ENCODE measurements around the gene IQUB. TPM values are rescaled to one million over a fixed set of nuclear protein-coding genes. Genes with fewer than 3 reads are reported as not detected.

Gene IQUB
- total RNA-seq, 1 donor from 2014 or later = 2.0 TPM

- no peak overlapping the region for H3K27ac Mint-ChIP-seq
Measured at GRCh38 chr7:123573896-123574467, 39.6 kb upstream of the IQUB start.

DNA sequence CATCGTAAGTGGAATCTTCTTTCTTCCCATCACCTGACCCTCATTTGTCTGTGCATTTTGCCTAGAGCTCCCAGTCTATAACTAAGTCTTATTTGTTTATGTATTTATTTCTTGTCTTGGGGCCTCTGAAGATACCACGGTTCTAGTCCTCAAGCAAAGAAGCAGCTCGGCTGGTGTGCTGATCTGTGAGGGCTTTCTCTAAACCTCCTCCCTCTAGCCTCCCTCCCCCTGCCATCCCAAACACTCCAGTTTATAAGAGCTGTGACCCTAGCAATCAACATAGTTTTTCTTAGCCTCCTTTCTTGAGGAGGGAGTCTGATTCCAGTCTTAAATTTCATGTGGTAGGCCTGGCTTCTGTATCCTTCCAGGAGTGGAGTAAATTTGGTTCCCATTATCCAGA lies 38.9 kb upstream of the IQUB start:
- Mint-ChIP-seq H3K9me3 (ENCODE audit: low read depth) (no peaks in the 10 kb centered on the region), H3K27ac (no peak overlapping the region), H3K27me3 (no peaks in the 10 kb centered on the region), H3K4me3 (ENCODE audit: low read depth) (no peak overlapping the region), H3K4me1 (ENCODE audit: low read depth) (no peaks in the 10 kb centered on the region), H3K36me3 (ENCODE audit: insufficient read depth) (no peaks in the 10 kb centered on the region)
- TF ChIP-seq CTCF (IDR thresholded peaks at IDR 0.05; ENCODE audit: unreplicated experiment) = no peak
- DNase-seq (ENCODE audit: low spot score, unreplicated experiment) = no peak

More at GRCh38 chr7:123573896-123574467, 39.6 kb upstream of the IQUB start:
- no peaks in the 10 kb centered on the region for H3K9me3 Mint-ChIP-seq (ENCODE audit: low read depth)
- TF ChIP-seq CTCF (IDR thresholded peaks at IDR 0.05; ENCODE audit: unreplicated experiment) = no peak
- H3K4me3 Mint-ChIP-seq (ENCODE audit: low read depth) = no peak overlapping the region
- no peaks in the 10 kb centered on the region for H3K36me3 Mint-ChIP-seq (ENCODE audit: insufficient read depth)
- H3K27me3 Mint-ChIP-seq = no peaks in the 10 kb centered on the region
- H3K4me1 Mint-ChIP-seq (ENCODE audit: low read depth) = no peaks in the 10 kb centered on the region
- no peak for DNase-seq (ENCODE audit: low spot score, unreplicated experiment)

DNA sequence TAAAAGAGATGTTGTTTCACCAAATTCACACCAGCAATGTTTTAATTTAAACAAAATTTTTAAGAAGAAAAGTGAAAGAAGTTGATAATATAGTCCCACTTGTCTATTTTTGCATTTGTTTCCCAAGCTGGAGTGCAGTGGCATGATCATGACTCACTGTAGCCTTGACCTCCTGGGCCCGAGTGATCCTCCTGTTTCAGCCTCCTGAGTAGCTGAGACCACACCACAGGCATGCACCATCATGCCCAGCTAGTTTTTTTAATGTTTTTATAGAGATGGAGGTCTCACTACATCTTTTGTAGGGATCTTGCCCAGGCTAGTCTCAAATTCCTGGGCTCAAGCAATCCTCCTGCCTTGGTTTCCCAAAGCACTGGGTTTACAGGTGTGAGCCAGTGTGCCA lies 37.3 kb upstream of the IQUB start:
- TF ChIP-seq CTCF (IDR thresholded peaks at IDR 0.05; ENCODE audit: unreplicated experiment) = no peak
- Mint-ChIP-seq H3K27me3 (no peaks in the 10 kb centered on the region), H3K36me3 (ENCODE audit: insufficient read depth) (no peaks in the 10 kb centered on the region), H3K9me3 (ENCODE audit: low read depth) (no peaks in the 10 kb centered on the region), H3K4me1 (ENCODE audit: low read depth) (no peaks in the 10 kb centered on the region), H3K4me3 (ENCODE audit: low read depth) (no peak overlapping the region), H3K27ac (no peak overlapping the region)
- DNase-seq (ENCODE audit: low spot score, unreplicated experiment) = no peak

- no peak for TF ChIP-seq CTCF (IDR thresholded peaks at IDR 0.05; ENCODE audit: unreplicated experiment)
- Mint-ChIP-seq H3K4me1 (ENCODE audit: low read depth) (no peaks in the 10 kb centered on the region), H3K27ac (no peak overlapping the region), H3K27me3 (no peaks in the 10 kb centered on the region), H3K4me3 (ENCODE audit: low read depth) (no peak overlapping the region), H3K9me3 (ENCODE audit: low read depth) (no peaks in the 10 kb centered on the region), H3K36me3 (ENCODE audit: insufficient read depth) (no peaks in the 10 kb centered on the region)
- no peak for DNase-seq (ENCODE audit: low spot score, unreplicated experiment)
Measured at GRCh38 chr7:123571187-123571586, 36.8 kb upstream of the IQUB start.

DNA sequence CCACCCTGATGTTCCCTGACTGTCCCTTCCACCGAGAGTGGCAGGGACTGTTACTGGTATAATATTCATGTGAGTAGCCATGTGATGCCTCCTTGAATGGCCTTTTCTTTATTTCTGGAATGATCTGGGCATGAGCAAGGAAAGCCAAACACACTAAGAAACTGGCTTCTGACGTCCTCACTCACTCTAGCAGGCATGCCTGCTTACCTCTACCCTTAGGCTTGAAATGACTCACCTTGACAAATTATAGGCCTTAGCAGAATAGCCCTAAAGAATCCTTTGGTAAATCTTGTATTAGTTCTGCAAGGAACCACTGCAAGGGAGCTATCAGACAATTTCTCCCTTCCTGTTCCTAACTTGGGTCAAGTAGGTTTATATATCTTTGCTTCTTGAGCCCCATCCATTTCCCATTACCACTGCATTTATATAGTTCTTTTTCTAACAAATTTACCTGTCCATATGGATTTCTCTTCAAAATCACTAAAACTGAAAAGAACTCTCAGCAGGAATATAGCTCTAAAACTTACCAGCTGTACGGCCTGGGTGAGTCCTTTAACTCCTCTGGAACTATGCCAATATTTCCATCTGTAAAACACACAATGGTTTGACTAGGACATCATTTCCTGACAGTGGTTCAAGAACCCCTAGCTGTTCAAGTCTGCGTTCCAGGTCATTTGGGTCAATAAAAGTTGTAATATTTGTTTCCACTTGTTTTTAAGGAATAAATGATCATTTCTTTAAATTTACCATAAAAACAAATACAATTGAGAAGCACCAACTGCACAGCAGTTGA lies 36.2 kb upstream of the IQUB start:
- DNase-seq (ENCODE audit: low spot score, unreplicated experiment) = no peak
- H3K27ac Mint-ChIP-seq = no peak overlapping the region

More for the DNA sequence above, 36.2 kb upstream of the IQUB start:
- Mint-ChIP-seq H3K27me3 (no peaks in the 10 kb centered on the region), H3K36me3 (ENCODE audit: insufficient read depth) (no peaks in the 10 kb centered on the region), H3K4me1 (ENCODE audit: low read depth) (no peaks in the 10 kb centered on the region), H3K4me3 (ENCODE audit: low read depth) (no peak overlapping the region), H3K9me3 (ENCODE audit: low read depth) (no peaks in the 10 kb centered on the region)
- no peak for TF ChIP-seq CTCF (IDR thresholded peaks at IDR 0.05; ENCODE audit: unreplicated experiment)

Measured in progenitor cell of endocrine pancreas (in vitro differentiated cells).